GM12864 (cell line): ENCODE data around the gene FBN1.

ENCODE experiments used
- DNase-seq: peaks from one replicate; pipeline ENCODE4 v3.0.0-alpha.2; 2011; ENCODE audit warnings: low read depth
- H3K4me3 ChIP-seq: 2 replicates; pipeline ENCODE4 v1.5.1; 2011; ENCODE audit warnings: mild to moderate bottlenecking, low read depth, low read length, control low read depth
- CTCF ChIP-seq: IDR thresholded peaks from 2 replicates; pipeline ENCODE4 v1.5.1; 2011; ENCODE audit warnings: low read depth, mild to moderate bottlenecking, moderate library complexity, low read length, control low read depth, inconsistent platforms; ENCODE audit errors: missing control alignments

Gene FBN1

GRCh38 chr15:48559285-48559684 is 86.2 kb downstream of the FBN1 start:
- DNase-seq, result no peak
- TF ChIP-seq CTCF, result no peak
- no peak overlapping the region for H3K4me3 ChIP-seq

GRCh38 chr15:48558226-48558625 is 87.3 kb downstream of the FBN1 start:
- no peak for DNase-seq
- TF ChIP-seq CTCF, result no peak
- no peak overlapping the region for H3K4me3 ChIP-seq

GRCh38 chr15:48557335-48557734 is 88.2 kb downstream of the FBN1 start:
- DNase-seq, result no peak
- no peak for TF ChIP-seq CTCF
- H3K4me3 ChIP-seq, result no peak overlapping the region

- no peak overlapping the region for H3K4me3 ChIP-seq
- TF ChIP-seq CTCF, result no peak
- DNase-seq, result no peak
These were observed 89.2 kb downstream of the FBN1 start for GRCh38 chr15:48556159-48556897.

GRCh38 chr15:48555241-48555881 is 90.1 kb downstream of the FBN1 start:
- TF ChIP-seq CTCF, result no peak
- no peak for DNase-seq
- no peak overlapping the region for H3K4me3 ChIP-seq

GRCh38 chr15:48554112-48554511 is 91.4 kb downstream of the FBN1 start:
- no peak overlapping the region for H3K4me3 ChIP-seq
- DNase-seq, result no peak
- no peak for TF ChIP-seq CTCF

GRCh38 chr15:48553559-48553958 is 92.0 kb downstream of the FBN1 start:
- no peak overlapping the region for H3K4me3 ChIP-seq
- TF ChIP-seq CTCF, result no peak
- DNase-seq, result no peak
